HG03139 (cell line): ENCODE results near the gene BBS12.

Experiments used
- ATAC-seq: cut with Tn5 transposase; IDR thresholded peaks from one replicate; pipeline ENCODE4 v1.9.1; 2021; ENCODE audit not compliant: unreplicated experiment

Gene BBS12

DNA sequence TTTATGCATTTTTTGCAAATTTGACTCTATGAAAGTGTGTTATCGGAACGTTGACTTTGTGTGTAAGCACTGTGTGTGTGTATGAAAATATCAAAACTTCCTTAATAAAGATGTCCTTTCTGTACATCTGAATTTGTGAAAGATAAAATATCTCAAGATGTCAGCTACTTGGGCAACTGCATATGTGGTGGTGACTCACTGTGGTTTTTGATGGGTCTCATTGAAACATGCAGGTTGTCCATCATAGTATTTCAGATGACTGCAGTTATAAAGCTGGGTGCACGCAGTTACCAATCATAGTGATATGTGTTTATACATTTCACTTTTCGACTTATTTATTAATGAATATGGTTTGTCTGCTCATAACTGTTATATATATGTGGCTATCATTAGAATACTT is 19.7 kb upstream of the BBS12 start:
- ATAC-seq = no peak

DNA sequence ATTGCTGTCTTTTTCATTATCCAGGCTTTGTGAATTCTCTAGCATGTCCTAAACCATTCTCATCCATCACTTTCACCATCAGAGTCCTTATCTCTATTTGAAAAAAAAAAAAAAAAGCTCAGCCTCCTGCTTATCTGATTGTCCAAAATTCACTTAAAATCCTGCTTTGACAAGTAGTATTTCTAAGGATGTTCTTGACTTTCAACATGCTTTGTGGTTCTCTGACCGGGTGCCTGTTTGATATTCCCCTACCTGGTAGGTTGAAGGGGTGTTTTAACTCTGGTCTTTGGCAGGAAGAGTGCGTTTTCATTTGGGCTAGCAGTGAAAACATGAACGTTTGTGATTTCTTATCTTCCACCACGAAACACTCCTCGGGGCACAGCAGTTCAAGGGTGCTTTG is 17.3 kb upstream of the BBS12 start:
- no peak for ATAC-seq

DNA sequence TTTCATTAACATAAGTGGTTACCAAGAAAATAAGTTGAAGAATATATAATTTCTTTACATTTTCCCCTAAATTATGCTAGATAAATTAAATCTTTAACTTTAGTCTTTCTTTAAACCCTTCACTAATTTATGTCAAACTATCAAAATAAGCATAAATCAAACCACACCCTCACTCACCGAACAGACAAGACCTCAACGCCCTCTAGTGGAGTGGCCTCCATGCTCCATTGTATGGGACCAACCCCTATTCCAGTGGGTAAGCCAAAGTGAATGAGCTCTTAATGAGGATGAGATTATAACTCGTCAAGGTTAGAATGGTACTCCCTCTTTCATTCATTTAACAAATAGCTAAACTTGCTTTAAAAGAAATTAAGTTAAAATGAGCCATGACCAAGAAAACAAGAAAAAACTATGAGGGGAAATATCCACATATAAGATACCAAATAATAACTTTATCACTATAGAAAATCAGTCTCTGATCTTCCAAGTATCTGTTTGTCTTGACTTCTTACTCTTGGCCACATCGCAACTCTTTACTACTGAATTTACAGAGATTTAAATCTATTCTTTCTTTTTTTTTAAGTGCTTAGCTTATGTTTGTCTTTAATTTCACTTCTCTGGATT is 15.6 kb upstream of the BBS12 start:
- peak; percentile 77 for ATAC-seq

DNA sequence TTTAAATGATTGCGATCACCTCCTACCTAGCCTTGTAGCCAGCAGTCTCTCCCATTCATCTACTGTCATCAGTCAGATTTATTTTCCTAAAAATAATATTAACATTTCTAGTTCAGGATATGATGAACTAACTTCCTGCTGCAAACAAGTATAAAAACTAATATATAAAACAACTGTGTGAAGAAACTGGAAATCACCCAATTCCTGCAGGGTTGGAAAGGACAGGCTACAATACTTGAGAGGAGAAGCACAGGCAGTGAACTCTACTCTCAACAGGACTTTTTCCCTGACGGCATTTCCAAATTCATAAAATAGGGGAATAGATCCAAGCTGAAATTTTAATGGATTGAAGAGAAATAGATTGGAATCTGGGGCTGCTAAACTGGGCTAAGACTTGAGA is 14.2 kb upstream of the BBS12 start:
- no peak for ATAC-seq

DNA sequence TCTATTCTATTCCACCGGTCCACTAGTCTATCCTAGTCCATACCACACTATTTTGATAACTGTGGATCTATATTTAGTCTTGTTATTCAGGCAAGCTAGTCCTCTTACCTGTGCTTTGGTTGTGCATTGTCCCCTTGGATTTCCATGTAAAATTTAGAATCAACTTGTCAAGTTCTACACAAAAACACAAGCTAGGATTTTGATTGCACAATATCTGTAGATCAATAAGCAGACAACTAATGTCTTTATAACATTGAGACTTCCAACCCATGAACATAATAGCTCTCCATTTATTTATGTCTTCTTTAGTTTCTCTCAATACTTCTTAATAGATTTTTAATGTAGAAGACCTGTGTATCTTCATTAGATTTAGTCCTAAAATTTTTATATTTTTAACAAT is 10.2 kb upstream of the BBS12 start:
- ATAC-seq = no peak

DNA sequence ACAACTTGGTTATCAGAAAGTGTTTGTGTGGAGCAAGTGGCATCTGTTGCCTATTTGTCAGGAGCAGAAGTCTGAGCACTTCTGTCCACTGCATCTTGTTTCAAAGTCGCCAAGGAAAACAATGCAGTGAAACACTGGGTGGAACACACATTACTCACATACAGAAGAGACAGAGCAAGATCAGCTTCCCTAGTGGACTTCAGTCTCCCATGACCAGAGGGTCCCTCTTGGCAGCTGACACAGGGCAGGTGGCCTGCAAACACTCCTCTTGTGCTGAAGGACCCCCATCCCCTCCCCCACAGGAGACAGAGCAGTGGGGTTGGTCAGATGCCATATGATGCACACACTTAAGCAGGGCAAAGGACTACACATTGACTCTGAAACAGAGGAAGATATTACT is 3.6 kb upstream of the BBS12 start:
- no peak for ATAC-seq

DNA sequence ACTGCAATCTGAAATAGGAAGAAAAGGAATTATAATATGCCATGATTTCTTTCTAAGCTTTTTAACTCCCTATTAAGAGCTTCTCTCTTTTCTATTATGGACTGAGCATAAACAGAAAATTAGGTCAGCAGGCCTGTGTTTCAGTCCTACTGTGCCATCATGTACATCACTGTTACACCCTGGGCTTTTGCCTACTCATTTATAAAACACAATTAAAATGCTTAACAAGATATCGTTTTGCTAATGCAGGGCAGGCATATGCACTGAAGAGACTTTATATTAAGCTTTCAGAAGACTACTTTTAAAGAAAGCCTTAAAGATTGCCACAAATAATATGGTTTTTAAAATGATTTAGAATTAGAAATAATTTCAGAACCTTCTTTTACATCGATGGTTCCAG is 828 bp upstream of the BBS12 start:
- no peak for ATAC-seq

DNA sequence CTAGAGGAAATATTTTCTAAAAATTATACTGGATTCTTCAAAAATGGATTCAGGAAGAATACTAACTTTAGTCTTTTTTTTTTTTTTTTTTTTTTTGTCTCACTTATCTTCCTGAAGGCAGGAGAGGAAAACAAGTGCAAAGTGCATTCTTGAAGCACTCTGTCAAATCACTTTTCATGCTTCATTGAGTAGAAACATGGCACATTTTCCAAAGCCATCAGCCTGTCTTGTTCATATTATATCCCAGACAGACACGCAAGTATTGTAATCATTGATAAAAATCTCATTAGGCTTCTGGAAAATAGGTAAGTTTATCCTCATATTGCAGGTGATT is 1.2 kb downstream of the BBS12 start:
- no peak for ATAC-seq

DNA sequence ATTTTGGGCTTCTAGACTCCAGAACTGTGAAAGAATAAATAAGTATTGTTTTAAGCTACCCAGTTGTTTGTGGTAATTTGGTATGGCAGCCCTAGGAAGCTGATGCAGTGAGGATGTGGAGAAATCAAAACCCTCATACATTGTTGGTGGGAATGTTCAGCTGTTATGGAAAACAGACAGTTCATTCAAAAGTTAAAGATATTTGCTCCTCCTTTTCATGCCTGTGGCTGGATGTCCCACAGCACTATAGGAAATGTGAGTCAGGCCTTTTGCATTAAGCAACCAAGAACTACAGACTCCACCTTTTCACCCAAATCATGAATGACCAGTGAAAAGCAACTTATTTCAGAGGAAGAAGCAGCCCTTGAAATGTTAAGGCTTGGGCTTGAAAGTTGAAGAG is 6.7 kb downstream of the BBS12 start:
- no peak for ATAC-seq

DNA sequence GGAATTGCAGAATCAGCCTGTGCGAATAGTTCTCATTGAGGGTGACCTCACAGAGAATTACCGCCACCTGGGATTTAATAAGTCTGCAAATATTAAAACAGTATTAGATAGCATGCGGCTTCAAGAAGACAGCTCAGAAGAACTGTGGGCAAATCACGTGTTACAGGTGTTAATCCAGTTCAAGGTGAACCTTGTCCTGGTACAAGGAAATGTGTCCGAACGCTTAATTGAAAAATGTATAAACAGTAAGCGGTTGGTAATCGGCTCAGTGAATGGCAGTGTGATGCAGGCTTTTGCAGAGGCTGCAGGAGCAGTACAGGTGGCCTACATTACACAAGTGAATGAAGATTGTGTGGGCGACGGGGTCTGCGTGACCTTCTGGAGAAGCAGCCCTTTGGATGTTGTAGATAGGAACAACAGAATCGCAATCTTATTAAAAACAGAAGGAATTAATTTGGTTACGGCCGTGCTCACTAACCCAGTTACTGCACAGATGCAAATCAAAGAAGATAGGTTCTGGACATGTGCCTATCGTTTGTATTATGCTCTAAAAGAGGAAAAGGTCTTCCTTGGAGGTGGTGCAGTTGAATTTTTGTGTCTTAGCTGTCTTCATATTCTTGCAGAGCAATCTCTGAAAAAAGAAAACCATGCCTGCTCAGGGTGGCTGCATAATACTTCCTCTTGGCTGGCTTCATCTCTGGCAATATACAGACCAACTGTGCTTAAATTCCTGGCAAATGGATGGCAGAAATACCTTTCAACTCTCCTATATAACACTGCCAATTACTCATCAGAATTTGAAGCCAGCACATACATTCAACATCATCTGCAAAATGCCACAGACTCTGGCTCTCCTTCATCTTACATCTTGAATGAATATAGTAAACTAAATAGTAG is 10.7 kb downstream of the BBS12 start:
- no peak for ATAC-seq

DNA sequence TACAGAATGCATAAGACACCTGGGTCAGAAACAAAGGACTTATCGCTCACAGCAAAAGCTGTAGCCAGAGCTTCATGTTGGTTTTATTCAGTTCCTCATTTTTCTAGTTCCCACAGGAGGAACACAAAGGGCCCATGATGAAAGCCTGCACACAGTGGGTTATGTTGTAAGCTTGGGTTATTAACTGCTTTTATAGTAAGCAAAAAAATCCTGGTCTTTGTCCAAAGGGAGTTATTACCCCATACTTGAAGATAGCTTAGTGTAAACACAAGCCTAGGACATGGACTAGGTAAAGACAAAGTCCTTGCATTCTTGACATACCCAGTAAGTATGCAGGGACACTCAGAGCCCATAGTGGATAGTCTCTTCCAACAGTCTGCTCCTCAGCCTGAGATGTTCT is 11.7 kb downstream of the BBS12 start:
- no peak for ATAC-seq

DNA sequence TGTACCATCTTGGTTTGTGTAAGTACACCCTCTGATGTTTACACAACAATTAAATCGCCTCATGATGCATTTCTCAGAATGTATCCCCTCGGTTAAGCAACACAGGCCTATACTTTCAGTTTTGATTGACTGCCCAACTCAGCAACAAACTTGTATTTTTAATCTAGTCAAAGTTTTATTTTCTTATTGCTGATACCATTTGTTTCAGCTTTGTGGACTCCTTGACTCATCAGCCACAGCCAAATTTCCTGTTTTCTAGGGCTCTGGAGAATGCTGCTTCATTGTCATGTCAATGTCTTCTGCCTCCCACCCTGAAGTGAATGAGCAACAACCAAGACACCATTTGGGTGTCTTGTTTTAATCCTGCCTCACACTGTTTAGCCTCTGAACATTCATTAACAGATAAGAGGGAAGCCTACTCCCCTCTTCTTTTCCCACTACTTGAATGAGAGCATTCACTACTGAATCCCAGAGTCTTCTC is 14.0 kb downstream of the BBS12 start:
- ATAC-seq = no peak

DNA sequence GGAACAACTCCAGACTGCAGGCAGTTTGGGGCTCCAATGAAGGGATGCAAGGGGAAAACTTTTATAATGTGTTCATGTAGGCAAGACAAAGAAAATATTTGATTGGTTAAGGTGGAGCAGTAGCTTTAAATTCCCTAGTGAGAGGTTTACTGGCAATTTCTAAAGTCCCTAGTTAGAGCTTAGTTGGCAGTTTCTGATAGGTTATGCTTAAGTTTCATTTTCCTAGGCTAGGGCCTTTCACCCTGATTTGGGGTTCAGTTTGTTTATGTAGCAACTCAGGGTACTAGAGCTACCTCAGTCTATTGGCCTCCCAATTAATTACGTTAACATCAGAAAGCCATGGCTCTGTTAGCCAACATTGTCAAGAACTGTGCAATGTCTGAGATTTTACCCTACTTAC is 14.6 kb downstream of the BBS12 start:
- ATAC-seq = no peak

DNA sequence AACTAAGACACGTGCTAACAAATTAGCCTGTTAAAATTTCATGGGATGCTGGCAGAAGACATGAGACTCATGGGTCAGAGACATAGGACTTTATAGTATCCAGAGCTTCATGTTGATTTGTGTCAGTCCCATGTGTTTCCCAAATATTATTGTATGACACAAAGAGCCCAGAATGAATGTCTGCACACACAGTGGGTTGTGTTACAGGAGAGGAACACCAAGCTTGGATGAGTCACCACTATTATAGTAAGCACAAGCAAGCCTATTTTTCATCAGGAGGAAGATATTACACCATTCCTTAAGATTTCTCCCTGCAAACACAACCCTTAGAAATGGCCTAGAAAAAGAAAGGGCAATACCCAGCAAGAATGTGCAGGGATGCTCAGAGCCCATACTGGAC is 15.4 kb downstream of the BBS12 start:
- ATAC-seq = no peak

DNA sequence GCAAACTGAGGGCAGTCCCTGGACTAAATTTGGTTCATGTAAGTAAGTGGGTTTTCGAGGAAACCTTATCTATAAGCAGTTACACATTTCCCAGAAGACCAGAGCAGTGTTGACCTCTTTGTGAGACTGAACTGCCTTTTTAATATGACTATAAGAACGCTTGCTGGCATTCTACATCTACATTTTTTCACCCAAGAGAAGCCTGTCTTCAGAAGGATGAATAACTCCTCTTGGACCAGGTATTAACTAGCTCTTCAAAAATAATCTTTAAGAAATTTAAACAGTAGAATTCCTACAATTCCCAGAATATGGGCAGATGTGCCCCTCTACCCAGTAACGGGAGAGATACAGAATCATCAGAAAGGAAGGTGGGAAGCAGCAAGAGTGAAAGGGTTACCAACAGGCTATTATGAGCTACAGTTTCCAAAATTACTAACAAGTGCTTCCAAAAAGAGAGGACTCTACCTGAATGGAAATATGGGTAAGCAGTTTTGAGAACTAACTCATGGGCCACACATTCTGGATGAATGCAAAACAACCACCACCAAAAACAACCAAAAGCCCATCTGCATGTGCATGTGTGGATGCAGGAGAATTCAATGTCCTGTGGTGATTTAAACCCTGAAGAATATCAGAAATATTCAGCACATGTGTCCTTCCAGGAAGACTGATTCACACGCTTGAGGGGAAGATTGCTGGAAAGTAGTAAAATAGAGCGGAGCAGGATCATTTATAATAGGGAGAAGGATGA is 17.4 kb downstream of the BBS12 start:
- ATAC-seq = no peak

DNA sequence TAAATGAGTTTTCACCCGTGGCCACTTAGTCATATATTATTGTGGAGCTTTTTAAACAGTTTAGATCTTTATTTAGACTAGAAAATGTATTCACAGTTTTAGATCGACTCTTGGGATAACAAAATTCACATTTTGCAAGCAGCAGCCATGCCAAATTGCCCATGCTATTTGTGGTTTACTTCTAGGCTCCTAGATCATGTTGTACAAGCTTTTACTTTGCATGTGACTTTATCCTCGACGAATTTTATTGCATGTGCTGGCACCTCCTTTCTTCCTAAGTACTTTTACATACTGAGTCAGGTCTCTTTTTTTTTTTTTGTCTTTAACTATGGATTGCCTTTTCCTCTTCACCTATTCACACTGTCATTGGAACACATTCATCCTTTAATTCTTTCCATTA is 23.2 kb downstream of the BBS12 start:
- ATAC-seq = no peak

DNA sequence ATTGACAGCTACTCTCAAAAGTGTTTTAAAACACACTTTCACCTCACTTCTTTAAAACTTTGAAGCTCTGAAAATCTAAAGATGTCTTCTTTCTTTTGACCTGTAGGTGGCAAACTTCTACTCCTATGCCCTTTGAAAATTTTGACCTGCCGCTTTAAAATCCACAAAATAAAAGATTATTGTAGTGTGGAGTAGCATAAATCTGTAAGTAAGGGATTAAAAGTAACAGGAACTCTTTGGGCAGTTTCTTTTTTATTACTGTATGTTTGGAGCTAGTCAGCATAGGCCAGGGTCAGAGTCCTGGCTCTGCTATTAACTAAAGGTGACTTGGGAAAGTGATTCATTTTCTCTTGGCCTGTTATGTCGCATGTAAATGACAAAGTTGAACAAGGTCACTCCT is 25.5 kb downstream of the BBS12 start:
- peak; percentile 41 for ATAC-seq

DNA sequence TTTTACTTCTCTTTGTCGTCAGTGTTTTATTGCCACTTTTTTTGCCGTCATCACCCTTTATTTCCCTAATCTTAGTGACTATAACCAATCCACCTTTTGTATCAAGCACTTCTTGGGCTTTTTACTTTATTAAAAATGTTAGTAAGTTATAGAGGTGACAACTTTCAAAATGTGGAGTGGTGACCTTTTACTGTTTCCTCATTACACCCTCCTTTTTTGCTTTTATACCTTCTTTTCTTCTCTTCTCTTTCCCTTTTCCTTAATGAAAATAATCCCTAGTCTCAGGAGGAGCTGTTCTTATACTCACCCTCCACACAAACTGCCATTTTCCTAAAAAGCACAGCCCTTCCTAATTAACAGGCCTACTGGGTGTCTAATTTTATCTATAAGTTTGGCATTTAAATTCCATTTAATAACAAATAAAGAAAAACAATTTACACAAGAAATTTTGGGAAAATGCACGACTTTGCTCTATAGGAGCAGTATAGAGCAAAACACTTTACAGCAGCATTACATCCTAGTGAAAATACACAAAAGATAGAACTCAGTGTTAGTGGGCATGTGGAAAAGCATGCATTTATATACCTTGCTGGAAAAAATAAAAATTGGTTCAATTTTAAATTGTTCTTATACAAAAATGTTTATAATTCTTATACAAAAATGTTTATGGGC is 27.3 kb downstream of the BBS12 start:
- no peak for ATAC-seq

DNA sequence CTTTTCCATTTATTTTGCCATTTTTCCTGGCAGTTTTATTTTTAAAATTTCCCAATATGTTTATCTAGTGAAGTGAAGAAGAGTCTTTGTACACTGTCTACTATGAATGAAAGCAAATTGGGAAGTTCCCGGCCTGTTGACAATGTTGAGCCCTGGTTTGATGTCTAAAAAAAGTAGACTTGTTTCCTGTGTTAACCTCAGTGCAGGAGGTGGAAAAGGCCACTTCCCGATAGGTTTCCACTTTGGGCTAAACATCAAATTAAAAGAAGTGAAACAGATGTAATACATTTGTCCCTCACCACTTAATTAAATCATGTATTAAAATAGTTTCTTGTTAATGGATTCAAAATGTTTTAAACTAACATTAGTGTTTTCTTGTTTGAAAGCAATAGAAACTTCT is 30.0 kb downstream of the BBS12 start:
- no peak for ATAC-seq

DNA sequence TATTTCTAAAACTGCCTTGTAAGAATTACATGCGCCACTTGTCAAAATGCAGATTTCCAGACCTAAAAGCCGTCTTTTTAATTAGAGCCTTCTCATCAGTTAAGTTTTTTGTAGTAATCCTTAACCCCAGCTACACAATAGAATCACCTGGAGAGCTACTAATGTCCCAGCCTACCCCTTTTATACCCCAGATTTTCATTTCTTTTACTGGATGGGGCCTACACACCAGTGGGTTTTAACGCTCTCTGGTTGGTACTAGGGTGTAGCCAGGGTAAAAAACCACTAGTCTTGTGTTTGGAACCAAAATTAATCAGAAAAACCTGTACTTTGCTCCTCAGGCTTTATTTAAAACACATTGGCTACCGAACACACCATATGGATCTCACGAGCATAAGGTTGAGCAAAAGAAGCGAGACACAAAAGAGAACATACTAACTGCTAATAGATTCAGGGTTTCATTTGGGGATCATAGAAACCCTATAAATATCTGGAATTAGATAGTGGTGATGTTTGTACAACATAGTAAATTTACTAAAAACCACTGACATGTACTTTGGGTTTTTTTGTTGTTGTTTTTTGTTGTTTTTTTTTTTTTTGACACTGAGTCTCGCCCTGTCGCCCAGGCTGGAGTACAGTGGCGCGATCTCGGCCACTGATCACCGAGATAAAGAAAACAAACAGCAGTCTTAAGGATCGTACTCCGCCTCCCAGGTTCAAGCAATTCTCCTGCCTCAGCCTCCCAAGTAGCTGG is 30.6 kb downstream of the BBS12 start:
- no peak for ATAC-seq
